Renal pelvis (tissue), 4 donors: ENCODE data around the gene HYOU1. TPM values are rescaled to one million over a fixed set of nuclear protein-coding genes. Genes with fewer than 3 reads are reported as not detected.
A peak's percentile ranks its signal among the peaks of the same experiment; 100 is the strongest.
"Not testable (repeated sequence)": the region's sequence is repeated elsewhere in the genome, so short reads cannot be mapped to it uniquely, and the experiment has no call there.

ENCODE experiments used
- DNase-seq: peaks from one replicate; pipeline ENCODE4 v3.0.0-alpha.2; 2013
- polyA plus RNA-seq, 3 donors: library from polyadenylated mRNA; unstranded; fragments of 120-200 nt; gene quantifications; one replicate each; pipeline ENCODE4 v1.2.1, GENCODE V29; 2013; ENCODE audit not compliant: insufficient read length in 3 of 3

HYOU1 gene
- polyA plus RNA-seq, 3 donors = 115 to 133 (median 124) TPM

- no peak for DNase-seq
Measured at GRCh38 chr11:119091966-119092879, 35.2 kb upstream of the HYOU1 start.

DNA sequence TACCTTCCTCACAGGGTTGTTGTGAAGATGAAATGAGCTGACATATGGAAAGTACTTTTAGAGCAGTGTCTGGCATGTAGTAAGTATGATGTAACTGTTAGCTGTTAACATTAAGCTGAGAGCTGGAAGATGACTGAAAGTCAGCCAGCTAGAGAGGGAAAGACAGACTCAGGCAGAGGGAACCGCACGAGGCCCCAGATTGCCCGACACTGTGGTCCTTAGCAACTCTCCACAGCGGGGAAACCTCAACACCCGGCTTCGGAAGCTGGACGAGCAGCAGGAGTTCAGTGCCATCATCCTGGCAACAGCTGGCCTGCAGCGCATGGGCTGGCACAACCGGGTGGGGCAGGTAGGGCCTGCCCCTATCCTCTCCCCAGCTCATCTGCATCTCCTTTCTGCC, 34.2 kb upstream of the HYOU1 start:
- no peak for DNase-seq

DNA sequence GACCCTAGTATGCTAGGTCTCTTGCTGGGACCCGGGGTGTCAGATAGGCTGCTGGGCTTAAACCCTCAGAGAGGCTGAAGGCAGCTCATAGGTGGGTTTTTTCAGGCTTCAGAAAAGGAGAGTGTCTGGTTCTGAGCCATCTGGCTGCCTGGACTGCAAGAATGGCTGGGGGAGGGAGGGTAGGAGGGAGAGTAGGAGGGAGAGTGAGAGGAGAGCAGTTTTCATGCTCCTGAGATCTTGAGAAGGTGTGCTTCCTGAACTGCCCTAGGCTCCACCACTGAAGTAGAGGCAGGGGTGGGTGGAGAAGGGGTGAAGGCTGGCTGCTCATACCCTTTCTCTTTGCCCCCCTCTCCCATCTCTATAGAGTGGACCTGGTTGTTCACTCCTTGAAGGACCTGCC, 32.3 kb upstream of the HYOU1 start:
- DNase-seq = no peak

- DNase-seq = no peak
Measured at GRCh38 chr11:119088406-119088805, 31.4 kb upstream of the HYOU1 start.

- DNase-seq = no peak
Measured at GRCh38 chr11:119087747-119088241, 30.8 kb upstream of the HYOU1 start.

DNA sequence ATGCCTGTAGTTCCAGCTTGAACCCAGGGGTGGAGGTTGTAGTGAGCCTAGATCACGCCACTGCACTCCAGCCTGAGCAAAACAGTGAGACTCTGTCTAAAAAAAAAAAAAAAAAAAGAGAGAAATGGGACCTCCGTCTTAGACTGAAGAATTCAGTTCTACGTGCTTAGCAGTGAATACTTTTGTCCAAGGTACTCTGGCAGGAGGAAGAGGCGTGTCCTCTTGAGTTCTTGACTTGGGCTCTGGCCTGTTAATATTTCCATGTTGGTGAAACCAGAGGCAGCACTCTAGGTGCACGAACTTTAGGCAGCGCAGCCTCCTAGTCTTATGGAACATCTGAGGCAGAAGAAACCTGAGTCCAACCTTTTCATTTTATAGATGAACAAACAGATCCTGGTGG, 30.1 kb upstream of the HYOU1 start:
- DNase-seq = no peak

DNA sequence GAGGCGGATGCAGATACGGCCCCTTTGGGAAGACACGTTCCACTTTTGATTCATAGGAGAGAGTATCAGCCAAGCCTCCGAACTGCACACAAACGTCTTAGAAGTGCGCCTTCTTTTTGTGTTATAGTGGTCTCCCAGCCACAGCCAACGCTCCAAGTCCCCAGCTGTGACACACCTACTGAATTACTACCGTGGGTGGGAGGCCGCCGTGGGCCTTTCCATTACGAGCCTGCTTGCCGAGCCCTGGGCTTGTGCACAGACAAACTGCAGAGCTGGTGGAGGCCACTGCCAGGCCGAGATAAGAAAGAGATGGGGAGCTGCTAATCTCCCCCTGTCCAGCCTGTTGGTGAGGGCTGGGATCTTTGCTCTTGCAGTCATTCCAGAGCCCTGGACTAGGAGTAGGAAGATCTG, 28.4 kb upstream of the HYOU1 start:
- no peak for DNase-seq

DNA sequence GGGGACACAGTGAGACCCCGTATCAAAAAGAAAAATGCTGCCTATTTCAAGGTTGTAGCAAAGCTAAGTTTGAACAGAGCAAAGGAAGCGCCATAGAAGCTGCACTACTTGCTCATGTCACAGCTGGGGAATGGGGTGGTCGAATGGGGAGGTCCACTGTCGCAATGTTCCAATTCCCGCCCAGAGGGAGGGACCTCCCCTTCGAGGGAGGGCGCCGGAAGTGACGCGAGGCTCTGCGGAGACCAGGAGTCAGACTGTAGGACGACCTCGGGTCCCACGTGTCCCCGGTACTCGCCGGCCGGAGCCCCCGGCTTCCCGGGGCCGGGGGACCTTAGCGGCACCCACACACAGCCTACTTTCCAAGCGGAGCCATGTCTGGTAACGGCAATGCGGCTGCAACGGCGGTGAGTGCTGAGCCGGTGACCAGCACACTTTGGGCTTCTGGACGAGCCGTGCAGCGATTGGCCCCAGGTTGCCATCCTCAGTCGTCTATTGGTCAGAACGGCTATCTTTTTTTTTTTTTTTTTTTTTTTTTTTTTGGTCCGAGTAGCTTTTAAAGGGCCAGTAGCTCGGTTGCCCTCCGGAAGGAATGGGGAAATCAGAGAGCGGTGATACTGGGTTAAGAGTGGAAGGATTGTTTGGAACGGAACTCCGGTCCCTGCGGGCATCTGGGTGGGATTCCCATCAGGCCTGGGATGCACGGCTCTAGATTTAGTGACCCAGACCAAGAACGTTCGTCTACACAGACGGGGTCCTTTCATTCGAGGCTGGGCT, 27.8 kb upstream of the HYOU1 start, which contains the start of gene HMBS:
Gene HMBS, plus strand, starts transcription at position 219 of the 774 bp plus-strand sequence. Its CDS starts 153 bp downstream, at position 372.
- peak; percentile 95 for DNase-seq

GRCh38 chr11:119081682-119082260, 24.8 kb upstream of the HYOU1 start:
- DNase-seq = no peak

DNA sequence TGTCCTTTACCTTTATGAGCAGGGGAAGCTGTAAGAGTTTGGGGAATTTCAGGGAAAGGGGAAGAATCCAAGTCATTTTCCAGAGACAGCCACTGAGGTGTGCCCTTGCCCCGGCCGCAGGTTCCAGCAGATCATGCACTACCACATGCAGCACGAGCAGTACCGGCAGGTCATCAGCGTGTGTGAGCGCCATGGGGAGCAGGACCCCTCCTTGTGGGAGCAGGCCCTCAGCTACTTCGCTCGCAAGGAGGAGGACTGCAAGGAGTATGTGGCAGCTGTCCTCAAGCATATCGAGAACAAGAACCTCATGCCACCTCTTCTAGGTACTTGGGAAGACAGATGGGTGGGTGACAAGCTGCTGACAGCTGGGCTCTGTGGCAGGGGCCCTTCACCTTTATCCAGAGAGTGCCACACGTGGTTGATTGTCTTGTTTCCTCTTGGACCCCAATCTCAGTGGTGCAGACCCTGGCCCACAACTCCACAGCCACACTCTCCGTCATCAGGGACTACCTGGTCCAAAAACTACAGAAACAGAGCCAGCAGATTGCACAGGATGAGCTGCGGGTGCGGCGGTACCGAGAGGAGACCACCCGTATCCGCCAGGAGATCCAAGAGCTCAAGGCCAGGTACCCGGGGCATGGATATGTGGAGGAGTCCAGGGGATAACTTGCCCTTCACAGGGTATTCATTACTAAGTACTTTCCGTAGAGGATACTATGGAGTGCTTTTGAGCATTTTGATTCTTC, 21.8 kb upstream of the HYOU1 start:
- DNase-seq = no peak

GRCh38 chr11:119077839-119078238, 20.8 kb upstream of the HYOU1 start:
- no peak for DNase-seq

DNA sequence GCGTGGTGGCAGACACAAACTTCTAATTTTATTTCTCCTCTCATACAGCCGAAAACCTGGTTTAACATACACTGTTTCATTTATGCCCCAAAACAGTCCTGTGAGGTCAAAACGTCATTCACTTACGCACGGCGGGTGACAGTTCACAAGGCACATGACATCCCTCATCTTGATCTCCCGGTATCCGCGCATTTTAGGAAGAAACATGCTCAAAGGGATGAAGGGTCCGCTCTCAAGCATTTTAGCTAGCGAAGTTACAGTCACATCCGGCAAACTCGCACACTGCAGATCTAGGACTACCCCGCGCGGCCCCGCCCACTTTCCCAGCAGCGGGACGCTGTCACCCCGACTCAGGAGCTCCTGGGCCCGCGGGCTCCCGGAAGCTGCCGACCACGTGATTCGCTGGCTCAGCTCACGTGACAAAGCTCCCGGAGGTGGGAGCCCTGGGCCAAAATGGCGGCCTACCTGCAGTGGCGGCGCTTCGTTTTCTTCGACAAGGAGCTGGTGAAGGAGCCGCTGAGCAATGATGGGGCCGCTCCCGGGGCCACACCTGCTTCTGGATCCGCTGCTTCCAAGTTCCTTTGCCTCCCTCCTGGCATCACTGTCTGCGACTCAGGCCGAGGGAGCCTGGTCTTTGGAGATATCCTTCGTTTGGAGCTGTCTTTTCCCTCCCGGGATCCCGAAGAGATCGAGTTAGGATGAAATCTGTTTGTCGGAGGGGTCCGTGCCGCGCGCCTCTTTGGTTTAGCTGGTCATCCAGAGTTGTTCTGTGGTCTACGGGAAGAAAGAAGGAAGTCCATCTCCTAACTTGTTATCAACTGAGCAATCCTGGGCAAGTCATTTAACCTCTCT, 10.6 kb upstream of the HYOU1 start, which contains the start of gene VPS11:
Gene VPS11, plus strand, starts transcription at position 448 of the 852 bp plus-strand sequence. Its CDS starts 6 bp downstream, at position 454.
- peak; percentile 96 for DNase-seq

- DNase-seq = no peak
Measured at GRCh38 chr11:119065369-119065768, 8.4 kb upstream of the HYOU1 start.

DNA sequence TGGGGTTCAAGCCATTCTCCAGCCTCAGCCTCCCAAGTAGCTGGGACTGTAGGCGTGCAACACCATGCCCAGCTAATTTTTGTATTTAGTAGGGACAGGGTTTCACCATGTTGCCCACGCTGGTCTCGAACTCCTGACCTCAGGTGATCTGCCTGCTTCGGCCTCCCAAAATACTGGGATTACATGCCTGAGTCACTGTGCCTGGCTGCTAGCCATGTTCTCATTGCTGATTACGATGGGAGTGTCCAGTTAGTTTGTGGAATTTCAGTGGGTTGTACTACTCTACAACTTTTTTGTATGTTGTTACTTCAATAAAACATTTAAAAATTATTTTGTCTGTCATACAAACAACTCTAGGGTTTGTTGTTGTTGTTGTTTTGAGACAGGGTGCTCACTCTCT, 5.8 kb upstream of the HYOU1 start:
- DNase-seq = no peak

DNA sequence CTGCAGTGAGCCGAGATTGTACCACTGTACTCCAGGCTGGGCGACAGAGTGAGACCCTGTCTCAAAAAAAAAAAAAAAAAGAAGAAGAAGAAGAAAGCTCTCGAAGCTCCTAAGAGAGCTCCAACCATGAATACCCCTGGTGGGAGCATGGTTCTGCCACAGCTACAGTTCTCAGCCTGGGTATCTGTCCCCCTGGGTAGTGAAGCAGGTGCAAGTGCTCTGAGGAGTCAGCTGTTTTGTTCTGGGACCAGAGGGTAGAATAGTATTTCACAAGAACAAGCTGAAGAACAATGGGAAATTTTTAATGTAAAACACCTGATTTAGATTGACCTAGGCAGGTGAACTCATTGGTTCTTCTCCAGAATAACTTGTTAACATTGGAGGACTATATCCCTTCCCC, 4.3 kb upstream of the HYOU1 start:
- DNase-seq = no peak

- DNase-seq = not testable (repeated sequence)
Measured at GRCh38 chr11:119059128-119059527, 2.1 kb upstream of the HYOU1 start.

DNA sequence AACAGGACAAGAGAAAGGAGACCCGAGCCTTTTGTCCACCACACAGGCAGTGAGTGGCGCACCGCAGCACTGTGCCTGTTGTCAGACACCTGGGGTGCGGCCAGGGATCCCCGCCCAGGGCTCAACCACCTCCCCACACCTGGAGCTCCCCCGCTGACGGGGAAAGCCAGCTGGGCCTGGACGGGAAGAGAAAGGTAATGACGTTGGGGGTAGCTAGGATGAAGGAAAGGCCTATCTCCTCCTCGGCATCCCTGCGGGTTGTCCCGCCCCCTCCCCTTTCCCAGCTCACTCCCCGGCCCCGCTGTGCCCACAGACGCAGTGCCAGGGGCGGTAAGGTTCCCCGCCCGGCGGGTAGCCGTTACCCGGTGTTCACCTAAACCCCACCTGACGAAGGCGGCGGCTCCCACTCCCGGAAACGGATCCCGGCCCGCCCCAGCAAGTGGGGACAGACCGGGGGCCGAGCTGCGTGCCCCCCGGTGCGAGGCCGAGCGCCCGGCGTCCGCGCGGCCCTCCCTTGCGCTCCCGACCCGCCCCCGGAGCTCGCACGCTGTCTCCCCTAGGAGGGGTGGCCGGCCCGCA, 495 bp downstream of the HYOU1 start:
- DNase-seq = no peak

GRCh38 chr11:119055901-119056300, 1.1 kb downstream of the HYOU1 start:
- no peak for DNase-seq

GRCh38 chr11:119054418-119054817, 2.6 kb downstream of the HYOU1 start:
- no peak for DNase-seq
